HG03378 (cell line): ENCODE data around the gene MRPL55.
A peak's percentile ranks its signal among the peaks of the same experiment; 100 is the strongest.
"Not testable (repeated sequence)": the region's sequence is repeated elsewhere in the genome, so short reads cannot be mapped to it uniquely, and the experiment has no call there.

Experiments
- ATAC-seq: cut with Tn5 transposase; IDR thresholded peaks from one replicate; pipeline ENCODE4 v1.9.1; 2021; ENCODE audit warnings: mild to moderate bottlenecking, moderate library complexity; ENCODE audit not compliant: unreplicated experiment

The MRPL55 gene

DNA sequence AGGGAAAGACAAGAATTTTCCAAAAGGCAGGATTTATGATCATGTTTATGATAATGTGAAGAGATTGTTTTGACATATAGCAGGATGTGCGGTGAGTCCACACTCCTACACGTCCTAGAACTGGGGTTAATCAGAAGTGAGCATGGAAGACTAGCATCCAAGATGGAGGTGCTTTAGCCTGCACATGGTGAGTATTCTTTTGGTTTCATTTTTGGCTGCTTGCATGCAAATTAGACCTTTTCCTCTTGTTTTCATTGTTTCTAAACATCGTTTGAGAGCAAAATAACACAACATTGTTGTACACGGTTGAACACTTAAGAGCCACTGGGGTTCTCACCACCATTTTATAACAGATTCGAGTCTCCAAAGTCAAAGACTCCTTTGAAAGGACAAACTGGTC lies 16.1 kb upstream of the MRPL55 start:
- no peak for ATAC-seq

DNA sequence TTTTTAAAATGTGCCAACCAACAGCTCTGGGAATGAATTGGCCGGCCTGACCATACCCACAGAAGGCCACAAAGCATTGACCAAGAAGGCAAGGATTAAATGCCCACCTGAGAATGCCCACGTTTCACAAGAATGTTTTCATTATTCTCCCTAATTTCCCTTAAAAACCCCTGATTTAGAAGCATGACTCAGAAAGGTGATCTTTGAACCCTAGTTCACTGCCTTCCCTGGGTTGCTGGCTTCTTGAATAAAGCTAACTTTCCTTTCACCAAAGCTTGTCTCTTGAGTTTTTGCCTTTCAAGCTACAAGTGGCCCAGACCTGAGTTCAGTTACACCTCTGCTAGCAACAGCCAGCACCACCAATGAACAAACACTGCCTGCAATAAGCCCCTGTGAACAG lies 14.4 kb upstream of the MRPL55 start:
- no peak for ATAC-seq

DNA sequence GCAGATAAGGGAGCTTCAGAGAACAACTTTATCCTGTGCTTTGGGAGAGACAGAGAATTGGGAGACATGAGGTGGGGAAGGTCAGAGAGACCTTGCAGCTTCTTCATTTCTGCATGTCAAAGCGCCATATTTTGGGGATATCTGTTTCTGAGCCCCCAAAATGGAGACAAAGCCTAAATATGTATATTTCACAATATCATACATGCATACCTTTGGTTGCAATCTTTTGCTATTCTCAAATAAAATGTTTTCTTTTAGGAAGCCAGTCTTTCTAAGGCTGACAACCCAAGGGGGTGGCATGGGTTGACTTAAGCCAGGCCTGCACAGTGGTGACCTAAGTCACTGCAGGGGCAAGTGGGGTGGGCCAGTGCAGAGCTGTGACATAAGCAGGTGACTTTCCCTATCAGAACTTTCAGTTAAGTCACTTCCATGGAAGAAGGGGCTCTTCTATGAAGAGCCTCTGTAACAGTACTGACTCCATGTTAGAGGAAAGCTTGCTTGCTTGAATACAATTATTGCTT lies 13.9 kb upstream of the MRPL55 start:
- ATAC-seq = no peak

DNA sequence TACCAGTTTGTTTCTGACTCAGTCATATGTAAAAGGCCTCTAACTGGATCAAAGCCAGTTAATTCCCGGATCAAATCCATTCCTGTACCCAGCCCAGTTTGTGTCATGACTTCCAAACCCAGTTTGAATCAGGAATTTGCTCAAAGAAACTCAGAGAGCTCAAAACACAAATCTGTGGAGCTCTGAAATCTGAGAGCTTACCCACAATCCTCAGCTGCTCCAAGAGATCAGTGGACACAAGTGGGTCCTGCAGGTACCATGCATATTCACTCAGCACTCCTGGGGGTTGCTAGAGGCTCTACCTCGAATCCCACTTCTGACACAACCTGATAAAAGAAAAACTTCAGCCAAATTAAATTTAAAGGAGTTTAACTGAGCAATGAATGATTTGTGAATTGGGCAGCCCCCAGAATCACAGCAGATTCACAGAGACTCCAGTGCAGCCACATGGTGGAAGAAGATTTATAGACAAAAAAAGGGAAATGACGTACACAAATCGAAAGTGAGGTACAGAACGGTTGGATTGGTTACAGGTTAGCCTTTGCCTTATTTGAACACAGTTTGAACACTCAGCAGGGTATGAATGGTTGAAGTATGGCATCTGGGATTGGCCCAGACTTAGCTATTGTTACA lies 11.9 kb upstream of the MRPL55 start:
- no peak for ATAC-seq

DNA sequence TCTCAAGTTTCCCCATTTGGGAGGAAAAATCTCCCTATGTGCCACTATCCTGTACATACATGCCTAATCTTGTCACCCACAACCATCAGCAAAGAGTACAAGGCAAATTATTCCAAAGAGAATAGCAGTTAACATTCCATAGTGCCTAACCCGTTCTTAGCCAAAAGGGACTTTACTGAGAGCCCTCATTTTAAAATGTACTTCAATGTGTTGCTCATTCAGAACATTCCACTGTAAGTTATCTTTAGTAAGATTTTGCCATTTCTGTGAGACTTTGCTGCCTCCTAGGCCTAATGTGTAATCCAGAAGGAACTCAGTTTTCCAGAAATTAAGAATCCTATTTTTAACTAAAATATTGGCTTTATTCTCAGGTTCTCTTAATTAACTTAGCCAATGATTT lies 11.3 kb upstream of the MRPL55 start:
- ATAC-seq = no peak

DNA sequence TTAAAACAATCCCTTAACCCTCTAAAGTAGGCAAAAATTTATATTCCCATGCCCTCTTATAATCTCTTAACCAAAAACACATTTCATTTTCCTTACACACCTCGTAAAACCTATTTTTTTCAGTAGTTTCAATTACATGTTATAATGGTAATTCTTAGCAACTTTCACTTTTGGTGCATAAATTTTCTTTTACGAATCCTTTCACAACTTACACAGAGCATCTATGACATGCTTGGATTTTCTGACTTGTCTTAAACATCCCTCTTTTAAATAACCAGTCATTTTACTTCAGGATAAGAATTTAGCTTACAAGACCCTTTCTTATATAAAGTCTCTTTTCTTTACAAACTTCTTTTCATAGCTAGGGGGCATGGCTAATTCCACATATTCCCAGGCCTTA lies 8.9 kb upstream of the MRPL55 start:
- no peak for ATAC-seq

DNA sequence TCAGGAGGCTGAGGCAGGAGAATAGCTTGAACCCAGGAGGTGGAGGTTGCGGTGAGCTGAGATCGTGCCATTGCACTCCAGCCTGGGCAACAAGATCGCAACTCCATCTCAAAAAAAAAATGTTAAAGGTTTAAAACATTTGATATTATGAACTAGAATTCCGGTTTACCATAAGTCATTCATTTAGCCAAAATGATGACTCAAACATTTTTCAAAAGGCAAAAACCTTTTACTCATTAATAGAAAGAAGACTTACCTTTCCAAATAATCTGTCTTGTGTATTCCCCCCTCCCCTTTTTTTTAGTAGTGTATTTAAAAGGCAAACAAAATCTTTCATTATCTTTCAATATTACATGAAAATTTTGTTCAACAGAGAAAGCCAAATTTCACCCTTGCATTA lies 8.2 kb upstream of the MRPL55 start:
- ATAC-seq = no peak

DNA sequence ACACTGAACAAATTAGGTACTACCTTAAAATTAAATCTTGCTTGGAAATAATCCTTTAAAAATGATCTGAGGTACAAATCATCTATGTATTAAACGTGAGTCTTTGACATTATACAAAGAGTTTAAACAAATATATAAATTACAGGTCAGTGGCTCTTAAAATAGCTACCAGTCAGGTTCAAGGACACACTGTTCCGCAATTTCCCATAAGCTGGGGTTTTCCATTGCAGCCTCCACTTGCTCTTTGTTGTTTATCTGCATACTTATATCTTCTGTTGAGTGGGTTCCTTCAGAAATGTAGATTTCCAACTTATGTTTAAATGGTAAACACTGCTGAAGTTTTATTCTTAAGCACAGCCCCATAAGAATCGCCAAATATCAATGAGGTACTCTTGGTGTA lies 5.7 kb upstream of the MRPL55 start:
- ATAC-seq = no peak

DNA sequence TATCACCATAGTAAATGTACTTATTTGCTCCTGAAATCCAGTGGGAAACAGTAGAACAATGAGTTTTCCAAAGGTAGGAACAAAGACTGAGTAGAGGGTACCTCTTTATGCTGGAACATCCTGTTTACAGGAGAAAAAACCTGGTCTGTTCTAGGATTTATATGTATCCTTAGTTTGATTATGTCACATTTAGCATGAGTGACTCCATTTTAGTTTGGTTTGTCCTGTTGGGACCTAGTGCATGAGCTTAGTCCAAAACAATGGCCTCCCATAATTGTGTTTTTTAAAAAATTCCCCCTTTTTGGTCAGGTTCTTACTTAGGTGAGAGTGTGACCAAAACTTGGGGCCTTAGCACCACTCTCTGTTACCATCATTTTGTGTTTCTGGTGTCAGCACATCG lies 3.5 kb upstream of the MRPL55 start:
- ATAC-seq = no peak

DNA sequence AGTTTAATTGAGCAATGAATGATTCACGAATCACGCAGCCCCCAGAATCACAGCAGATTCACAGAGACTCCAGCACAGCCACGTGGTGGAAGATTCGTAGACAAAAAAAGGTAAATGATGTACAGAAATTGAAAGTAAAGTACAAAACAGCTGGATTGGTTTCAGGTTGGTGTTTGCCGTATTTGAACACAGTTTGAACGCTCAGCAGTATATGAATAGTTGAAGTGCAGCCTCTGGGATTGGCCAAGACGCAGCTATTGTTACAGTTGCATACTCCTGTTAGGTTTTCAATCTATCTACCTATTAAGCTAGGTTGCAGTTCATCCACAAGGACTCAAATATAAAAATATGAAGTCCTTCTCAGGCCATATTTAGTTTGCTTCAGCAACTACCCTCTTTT lies 3.1 kb upstream of the MRPL55 start:
- ATAC-seq = no peak

DNA sequence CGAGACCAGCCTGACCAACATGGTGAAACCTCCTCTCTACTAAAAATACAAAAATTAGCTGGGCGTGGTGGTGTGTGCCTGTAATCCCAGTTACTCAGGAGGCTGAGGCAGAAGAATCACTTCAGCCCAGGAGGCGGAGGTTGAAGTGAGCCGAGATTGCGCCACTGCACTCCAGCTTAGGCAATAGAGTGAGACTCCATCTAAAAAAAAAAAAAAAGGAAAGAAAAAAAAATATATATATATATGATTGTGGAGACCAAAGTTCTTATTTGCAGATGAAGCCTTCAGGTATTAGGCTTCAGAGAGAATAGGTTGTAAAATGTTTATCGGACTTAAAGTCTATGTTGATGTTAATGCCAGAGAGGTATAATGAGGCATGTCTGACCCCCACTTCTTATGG lies 2.2 kb upstream of the MRPL55 start:
- not testable (repeated sequence) for ATAC-seq

DNA sequence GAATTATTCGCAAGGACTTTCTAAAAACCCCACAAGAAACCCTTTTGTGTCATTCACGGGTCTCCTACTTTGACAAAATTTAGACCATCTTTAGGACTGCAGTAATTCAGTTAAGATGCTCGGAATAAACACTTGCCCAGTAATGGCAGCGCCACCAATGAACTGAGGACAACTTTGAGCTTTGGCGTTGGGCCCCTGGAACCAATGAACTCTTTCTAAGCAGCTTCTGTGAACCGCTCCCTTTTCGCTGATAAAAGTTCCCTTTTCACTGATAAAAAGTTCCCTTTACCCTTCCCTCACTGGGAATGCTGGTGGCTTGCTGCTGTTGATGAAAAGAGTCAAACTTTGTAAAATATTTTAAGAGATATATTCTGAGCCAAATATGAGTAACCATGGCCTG lies 1.5 kb upstream of the MRPL55 start:
- ATAC-seq = no peak

DNA sequence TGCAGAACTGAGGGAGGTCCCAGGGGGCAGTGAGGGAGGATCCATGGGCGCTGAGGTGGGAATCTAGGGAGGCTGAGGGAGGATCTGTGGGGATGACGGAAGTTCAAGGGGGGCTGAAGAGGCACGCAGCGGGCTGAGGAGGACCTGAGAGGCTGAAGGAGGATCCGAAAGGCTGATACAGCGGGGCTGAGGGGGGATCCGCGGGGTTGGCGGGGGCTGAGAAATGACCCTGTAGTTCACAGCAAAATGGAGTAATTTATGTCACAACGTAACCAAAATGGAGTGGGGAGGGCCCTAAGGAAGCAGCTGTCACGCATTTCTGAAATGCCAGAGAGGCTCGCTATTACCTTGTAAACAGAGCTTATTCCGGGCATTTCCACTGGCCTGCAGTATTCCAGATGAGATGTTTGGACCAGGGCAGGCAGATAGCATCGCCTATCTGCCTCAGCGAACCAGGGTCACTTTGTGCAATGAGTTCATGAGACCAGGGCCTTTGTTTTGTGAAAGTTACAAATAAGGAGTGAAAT lies 926 bp upstream of the MRPL55 start:
- no peak for ATAC-seq

DNA sequence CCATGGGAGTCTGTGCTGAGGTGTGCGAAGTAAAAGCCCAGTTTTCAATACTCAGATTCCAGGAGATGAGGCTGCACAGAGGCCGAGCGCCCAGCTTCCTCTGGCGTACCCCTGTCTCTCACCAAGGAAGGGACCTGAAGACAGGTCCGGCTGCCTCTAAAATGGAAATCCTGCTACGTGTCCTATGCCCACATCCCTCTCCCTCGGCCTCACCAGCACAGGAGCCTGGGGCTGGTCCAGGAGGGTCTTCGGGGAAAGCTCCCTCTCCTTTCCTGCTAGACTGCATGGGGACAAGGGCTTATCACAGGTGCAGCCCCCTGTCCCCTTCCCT lies 392 bp downstream of the MRPL55 start:
- peak; percentile 5 for ATAC-seq

DNA sequence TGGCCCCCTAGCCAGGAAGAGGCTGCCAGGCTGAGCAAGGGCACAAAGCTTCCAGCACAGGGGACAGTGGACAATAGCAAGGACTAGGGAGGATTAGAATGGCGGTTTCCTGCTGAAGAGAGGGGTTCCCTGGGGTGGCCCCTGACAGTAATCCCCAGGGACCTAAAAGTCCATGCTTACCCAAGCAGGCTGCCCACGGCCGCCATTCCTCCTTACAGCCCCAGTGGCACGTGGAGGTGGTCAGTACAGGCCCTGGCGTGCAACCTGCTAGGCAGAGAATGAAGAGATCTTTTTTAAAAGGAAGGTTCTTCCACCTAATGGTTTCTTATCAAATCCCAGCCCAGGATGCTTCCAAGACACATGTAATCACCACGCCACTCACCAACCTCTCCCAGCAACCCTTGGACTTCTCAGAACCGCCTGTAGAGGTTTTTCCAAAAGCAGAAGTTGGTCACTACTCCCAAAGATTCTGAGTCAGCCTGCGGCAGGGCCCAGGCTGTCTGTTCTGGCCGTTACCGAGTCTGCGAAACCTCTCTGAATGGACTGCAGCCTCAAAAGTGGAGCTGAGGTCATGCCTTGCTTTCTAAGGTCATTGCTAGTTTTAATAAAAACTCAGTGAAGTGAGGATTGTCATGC lies 926 bp downstream of the MRPL55 start:
- ATAC-seq = no peak

DNA sequence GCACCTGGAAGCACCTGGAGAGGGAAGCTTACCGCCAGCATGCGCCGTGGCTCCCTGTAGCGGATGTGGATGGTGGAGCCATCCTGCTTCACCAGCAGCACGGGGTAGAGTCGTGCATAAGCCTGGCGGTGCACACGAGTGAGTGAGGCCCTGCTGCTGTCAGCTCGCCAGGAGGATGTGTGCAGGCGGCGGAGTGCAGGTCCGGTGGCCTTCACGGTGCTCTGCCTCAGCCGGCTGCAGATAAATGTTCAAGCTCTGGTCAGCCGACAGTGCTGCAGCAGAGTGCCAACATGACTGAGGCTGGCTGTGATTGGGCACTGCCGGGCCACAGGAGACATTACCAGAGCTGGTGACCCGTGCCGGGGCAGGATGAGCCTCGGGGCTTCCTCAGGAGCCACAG lies 1.5 kb downstream of the MRPL55 start:
- no peak for ATAC-seq

DNA sequence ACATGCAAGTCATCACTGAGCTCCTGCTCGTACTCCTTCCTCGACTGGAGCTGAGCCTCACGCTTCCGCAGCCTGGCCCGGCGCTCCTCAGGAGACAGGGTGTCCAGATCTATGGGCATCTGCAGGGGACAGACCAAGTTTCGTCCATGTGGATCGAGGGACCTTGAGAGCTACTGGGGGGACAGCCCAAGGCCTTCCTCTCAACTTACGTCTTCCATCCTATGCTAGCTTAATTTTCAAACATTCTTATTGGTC lies 2.4 kb downstream of the MRPL55 start:
- ATAC-seq = no peak

DNA sequence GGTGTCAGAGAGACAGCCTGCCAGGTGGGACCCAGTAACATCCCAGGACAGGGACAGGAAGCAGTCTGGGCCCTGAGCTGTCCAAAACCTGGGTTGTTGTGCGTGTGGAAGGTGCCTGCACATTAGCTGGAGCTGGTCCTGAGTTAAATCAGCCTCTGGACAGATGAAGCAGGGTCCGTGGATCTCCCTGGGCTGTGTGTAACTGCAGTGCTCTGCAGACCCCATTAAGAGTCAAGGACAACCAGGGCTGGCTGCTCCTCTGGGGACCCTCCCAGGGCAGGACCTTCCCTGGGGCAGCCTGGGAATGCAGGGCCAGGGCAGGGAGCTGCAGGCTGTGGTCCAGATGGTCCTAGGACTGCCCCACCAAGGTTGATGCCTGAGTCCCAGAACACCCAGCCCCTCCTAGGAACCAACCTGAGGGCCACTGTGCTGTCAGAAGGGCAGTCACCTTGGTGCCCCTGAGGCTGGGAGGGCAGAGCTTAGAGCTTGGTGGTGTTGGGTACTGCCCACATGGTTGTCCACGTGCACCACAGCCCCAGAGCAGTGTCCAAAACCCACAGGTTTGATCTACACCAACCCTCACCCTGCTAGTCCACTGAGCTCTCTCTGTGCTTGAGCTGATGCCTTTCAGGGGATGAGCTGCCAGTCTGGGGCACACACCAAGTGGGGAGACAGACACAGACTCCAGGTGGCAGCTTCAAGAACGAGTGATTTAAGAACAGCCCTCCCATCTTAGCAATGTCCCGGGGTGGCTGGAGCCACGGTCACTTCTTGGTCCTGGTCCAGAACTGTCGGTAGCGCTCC lies 2.9 kb downstream of the MRPL55 start:
- no peak for ATAC-seq

DNA sequence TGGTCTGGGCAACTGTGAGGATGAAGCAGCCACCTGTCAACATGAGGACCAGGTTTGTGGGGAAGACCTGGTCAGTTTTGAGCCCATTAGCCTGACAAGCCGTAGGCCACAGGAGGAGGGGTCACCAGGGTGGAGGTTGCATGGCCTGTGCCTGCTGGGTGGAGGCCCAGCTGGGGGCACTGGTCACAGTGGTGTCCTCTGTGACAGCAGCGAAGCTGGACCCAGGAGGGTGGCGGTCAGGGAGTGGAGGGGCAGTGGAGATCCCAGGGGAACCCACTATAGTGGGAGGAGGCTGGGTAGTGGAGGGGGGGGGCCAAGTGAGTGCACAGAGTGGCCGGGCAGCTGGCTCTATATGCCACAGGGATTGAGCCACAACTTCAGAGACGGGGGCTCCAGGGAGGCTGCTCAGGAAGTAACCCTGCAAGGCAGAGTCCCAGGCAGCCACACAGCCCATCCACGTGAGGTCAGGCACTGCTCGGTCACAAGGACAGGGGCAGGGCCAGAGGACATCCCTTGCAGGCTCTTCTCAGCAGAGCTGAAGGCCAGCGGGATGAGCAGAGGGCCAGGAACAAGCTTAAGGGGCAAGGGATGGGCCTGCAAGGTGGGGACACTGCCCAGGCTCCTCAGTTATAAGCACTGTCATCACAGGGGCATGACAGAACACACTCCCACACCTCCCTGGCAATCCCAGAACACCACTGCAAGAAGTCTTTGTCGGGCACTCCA lies 3.7 kb downstream of the MRPL55 start:
- no peak for ATAC-seq

DNA sequence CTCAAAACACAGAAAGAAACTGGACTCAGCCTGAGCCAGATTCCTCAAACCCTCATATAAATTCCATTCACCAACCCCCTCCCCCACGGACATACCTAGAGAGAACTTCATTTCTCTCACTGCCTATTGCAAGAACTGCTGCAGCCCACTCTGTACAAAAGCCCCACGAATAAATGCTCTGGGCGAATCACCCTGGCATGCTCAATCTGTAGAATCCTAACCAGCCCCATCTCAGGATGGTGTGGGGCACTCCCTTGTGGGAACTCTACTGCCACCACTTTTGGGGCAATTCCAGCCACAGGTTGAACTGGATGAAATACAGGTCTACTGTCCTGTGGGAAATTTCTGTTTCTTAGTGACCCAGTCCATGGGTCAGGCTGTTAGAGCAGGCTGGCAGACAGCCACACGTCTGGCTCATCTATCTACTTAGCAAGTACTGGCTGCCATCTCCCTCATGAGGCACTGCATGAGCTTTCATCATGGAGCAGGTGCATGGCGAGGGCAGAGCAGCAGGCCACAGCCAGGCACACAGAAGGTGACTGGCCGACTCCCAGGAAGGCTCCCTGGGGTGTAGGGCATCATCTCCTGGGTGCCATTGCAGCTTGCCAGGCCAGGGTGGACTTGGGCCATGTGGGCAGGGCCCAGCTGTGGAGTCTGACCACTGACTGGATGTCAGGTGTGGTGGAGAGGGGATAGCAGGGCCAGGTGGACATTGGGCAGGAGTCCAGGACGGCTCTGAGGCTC lies 4.4 kb downstream of the MRPL55 start:
- ATAC-seq = no peak
